HEK293T (cell line): ENCODE results near the gene PIR.

Experiments used
- BHLHE40 ChIP-seq: fragments of 450-650 bp; IDR thresholded peaks from 2 replicates; pipeline ENCODE4 v1.6.1; 2016; ENCODE audit warnings: mild to moderate bottlenecking, moderate library complexity, borderline replicate concordance
- CTBP1 ChIP-seq: fragments of 450-650 bp; IDR thresholded peaks from 2 replicates; pipeline ENCODE4 v1.6.1; 2016; ENCODE audit warnings: borderline replicate concordance
- ELF4 ChIP-seq: fragments of 450-650 bp; IDR thresholded peaks from 2 replicates; pipeline ENCODE4 v1.6.1; 2017; ENCODE audit warnings: antibody characterized with exemption
- FOXA1 ChIP-seq: fragments of 450-650 bp; IDR thresholded peaks from 2 replicates; pipeline ENCODE4 v1.6.1; 2016; ENCODE audit warnings: mild to moderate bottlenecking
- FOXM1 ChIP-seq: fragments of 450-650 bp; IDR thresholded peaks from 2 replicates; pipeline ENCODE4 v1.6.1; 2017; ENCODE audit warnings: mild to moderate bottlenecking, borderline replicate concordance
- L3MBTL2 ChIP-seq: fragments of 450-650 bp; conservative IDR thresholded peaks from 2 replicates; pipeline ENCODE4 v1.6.1; 2016; ENCODE audit warnings: mild to moderate bottlenecking
- LEF1 ChIP-seq: fragments of 450-650 bp; IDR thresholded peaks from 2 replicates; pipeline ENCODE4 v1.6.1; 2017; ENCODE audit warnings: mild to moderate bottlenecking, borderline replicate concordance
- NFRKB ChIP-seq: fragments of 450-650 bp; IDR thresholded peaks from 2 replicates; pipeline ENCODE4 v1.6.1; 2016; ENCODE audit warnings: mild to moderate bottlenecking, moderate library complexity
- PKNOX1 ChIP-seq: fragments of 450-650 bp; IDR thresholded peaks from 2 replicates; pipeline ENCODE4 v1.6.1; 2016
- SP1 ChIP-seq: fragments of 450-650 bp; IDR thresholded peaks from 2 replicates; pipeline ENCODE4 v1.6.1; 2017
- SUZ12 ChIP-seq: fragments of 450-650 bp; IDR thresholded peaks from 2 replicates; pipeline ENCODE4 v1.6.1; 2016; ENCODE audit warnings: mild to moderate bottlenecking
- TARDBP ChIP-seq: fragments of 450-650 bp; IDR thresholded peaks from 2 replicates; pipeline ENCODE4 v1.6.1; 2016
- ZNF384 ChIP-seq: fragments of 450-650 bp; IDR thresholded peaks from 2 replicates; pipeline ENCODE4 v1.6.1; 2016

DNA sequence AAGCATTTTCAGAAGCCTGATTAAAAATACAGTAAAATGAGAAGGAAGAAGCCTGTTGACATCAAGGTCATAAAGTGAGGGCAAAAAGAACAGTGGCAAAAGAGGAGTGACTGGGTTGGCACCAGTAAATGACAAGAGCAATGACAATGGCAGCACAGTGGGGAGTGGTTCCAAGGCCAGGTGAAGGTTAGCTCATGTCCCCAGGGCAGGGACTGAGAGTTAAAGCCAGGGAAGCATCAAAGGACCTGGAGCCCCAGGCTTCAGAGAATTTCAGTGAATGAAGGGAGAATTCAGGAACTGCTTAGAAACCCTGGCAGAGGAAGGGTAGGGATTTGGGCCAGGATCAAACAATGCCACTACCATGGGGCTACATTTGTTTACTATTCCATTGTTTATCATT lies 149.0 kb downstream of the PIR start:
- no peak for TF ChIP-seq CTBP1
- no peak for TF ChIP-seq FOXM1
- no peak for TF ChIP-seq TARDBP
- no peak for TF ChIP-seq ELF4
- no peak for TF ChIP-seq FOXA1
- no peak for TF ChIP-seq ZNF384
- TF ChIP-seq BHLHE40: no peak
- no peak for TF ChIP-seq SP1
- no peak for TF ChIP-seq SUZ12
- no peak for TF ChIP-seq L3MBTL2
- no peak for TF ChIP-seq LEF1
- TF ChIP-seq PKNOX1: no peak
- no peak for TF ChIP-seq NFRKB
